ENCODE data around the gene ELMO1.

ELMO1 gene

DNA sequence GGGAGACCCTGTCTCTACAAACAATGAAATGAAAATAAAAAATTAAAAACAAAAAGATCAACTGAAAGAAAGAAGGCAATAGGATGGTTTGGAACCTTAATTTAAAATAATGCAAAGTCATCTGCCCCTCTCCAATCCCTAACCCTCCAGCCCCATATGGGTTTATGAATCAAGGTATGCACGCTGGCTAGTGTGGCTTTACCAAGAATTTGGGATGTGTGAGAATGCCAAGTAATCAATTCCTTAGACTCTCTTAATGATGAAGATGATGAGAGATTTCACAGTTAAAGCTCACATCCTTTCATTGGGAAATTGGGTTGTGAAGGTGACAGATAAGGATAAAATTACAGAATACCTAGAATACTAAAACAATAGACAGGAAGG, 577.3 kb downstream of the ELMO1 start:
- no peak for DNase-seq (ENCODE audit: low read depth)

DNA sequence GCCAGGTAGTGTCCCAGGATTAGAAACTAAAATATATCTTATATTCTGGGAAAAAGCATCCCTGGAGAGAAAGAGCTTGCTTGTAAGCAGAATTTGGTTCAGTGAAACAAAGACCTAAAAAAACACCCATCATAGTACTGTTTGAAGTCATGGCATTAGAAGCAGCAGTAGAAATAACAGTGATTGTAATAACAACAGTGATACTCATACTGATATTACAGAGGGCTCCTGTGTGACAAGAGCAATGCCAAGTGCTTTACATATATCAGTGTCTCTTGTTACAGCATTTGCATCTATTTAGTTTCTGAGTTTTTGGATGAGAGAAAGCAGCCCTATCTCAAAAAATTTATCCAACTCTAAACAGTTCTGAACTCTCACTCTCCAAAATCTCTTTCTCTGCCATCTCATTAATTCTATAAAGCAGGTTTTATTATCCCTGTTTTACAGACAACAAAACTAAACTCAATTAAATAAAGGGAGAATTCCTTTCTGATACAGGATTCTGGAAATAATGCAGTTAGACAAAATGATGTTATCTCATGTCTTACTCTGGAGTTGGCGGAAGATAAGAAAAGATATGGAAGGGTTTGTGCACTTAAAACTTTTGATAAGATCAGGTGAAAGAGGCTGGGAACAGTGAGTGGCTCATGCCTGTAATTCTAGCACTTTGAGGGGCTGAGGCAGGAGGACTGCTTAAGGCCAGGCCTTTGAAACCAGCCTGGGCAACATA, 577.9 kb downstream of the ELMO1 start:
- DNase-seq (ENCODE audit: low read depth): no peak

DNA sequence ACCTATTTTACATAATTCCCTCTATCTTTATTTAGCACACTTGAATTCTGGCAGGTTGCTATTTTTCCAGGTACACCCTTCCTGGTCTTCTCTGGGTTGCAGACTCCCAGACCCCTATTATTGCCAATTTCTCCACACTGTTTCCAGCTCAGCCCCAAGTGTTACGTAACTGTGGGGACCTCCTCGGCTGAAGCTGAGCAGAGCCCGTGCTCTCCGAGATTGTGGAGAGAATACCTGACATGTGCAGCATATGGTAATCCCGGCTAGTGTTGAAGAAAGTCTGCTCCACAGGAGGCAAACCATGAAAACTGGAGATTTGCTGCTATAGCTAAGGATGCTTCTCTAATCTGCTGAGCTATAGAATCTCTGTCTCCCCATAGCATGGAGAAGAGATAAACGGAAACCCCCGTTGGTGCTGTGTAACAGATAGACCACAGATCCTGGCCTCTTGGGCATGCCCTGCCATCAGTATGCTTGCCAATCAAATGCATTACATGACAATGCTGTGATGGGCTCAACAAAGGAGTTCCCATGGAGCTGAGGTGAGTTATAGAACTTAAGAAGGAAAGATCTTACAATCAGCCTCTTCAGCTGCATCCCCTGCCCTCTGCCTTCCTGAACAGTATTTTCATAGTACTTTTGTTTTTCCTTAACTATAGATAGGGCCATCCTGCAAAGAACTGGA, 579.8 kb downstream of the ELMO1 start:
- DNase-seq (ENCODE audit: low read depth): no peak

DNA sequence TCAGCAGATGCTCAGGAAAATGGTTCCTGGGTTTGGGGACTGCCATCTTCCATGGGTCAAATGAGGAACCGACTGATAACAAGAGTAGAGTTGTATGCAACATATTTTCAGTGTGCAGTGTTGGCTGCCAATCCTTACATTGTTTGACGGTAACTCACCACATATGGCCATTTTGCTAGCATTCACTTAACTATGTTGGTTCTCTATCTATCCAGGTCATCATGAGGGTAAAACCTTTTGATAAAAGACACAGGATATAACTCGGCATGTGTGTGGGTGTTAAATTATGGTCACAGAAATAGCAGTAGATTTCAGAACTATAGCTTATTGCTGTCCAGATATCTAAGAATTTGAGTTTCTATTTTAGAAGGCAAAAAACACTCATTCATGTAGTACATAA, 583.6 kb downstream of the ELMO1 start:
- DNase-seq (ENCODE audit: low read depth): no peak

DNA sequence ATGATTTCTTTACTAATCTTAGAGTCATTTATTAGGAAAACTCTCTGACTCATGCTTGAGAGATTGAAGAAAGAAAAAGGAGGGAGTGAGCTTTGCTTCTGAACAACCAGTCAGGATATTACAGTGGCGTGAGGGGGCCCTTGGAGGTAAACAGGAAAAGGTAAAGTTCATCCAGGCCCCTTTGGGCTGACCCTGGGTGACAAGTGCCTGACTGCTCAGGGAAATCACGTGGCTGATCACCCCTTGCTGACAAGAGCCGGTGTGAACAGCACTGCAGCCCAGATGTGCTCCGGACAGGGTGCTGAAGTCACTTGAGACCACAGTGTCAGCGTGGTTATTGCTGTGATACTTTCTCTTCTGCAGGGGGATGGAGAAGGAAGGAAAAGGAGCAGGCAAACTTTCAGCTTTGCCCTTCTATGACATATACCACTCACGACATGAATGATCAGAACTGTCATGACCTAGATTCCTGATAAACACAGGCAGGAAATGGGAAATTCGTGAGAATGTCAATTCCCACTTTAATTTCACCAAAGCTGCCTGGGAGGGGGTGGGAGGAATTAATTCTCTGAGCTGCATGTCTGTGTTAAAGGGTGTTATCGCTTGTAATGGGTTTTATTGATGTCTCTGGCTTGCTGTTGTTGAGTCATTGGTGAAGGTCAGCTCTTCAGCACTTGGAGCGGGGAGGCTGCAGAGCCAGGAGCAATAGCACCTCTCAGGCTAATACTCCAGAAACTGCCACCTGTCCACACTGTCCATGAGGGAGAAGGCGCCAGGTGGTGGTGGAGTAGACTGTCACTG, 584.6 kb downstream of the ELMO1 start:
- no peak for DNase-seq (ENCODE audit: low read depth)

DNA sequence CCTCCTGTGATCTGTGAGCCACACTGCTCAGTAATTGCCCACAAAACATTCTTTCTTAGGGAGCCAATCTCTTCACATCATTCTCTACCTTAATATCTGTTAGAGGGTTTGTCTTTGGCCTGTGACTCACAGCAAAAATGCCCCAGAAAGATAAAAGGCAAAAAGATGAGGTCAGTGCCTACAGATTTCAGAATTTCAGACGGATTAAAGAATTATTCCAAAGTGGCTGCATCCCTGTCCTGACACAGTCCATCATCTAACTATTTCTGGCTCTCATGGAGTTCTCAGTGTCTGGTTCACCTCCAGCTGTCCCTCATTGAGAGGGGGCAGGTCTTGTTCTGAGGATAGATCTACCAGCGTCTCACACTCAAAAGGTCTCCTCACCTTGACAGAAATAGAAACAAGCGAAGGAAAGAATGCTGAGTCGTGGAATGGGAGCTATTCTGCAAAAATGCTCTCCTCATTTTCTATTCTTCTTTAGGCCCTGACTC, 585.8 kb downstream of the ELMO1 start:
- no peak for DNase-seq (ENCODE audit: low read depth)

DNA sequence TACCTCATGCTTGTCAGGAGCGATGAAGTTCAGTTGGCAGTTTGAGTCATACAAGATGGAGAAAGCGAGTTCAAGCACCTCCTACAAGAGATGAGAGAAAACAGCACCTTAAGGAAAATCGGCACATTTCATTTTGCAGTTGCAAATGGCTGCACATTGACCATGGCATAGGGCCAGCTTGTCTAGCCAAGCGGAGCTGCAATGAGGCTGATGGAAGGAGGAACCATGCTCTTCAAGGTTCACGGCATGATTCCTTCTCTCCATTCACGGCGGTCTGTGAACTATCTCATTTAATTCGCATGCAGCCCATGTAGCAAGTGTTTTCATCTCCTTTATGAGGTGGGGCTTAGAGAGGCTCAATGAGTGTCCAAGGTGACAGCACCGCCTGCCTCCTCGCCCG, 587.0 kb downstream of the ELMO1 start:
- no peak for DNase-seq (ENCODE audit: low read depth)

DNA sequence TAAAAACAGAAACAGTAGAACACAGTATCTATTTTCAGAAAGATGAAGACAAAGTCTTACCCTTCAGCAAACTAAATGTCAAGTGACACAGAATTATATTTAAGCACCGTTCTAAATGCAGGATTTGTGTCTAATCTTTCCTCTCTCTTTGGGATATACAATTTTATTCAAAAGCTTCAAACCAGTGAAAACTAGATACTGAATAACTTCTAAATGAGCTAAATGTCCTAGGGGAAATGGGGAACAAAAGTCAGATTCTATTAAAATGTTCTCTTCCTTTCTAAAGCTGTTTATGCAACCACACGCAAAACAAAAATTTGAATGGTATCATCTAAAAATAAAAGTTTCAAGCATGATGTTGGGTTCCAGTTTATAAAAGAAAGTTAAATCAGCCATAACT, 588.0 kb downstream of the ELMO1 start:
- no peak for DNase-seq (ENCODE audit: low read depth)

DNA sequence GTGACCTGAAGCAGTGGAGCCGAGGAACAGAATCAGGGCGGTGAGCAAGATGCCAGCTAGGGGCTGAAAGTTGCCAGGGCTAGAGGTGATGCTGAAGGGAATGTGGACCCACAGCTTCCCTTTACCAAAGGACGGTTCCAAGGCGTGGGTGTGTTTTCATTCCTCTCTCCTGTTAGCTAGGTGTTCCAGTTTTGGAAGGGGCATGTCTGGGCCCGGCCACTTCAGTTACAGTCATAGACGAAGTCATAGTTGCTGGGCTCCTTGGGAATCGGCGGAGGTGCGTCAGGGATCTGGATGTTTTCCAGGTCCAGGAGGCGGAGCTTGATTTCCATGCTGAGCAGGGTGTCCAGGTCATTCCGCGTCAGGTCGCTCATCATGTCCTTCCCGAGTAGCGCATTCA, 593.3 kb downstream of the ELMO1 start:
- DNase-seq (ENCODE audit: low read depth): no peak

DNA sequence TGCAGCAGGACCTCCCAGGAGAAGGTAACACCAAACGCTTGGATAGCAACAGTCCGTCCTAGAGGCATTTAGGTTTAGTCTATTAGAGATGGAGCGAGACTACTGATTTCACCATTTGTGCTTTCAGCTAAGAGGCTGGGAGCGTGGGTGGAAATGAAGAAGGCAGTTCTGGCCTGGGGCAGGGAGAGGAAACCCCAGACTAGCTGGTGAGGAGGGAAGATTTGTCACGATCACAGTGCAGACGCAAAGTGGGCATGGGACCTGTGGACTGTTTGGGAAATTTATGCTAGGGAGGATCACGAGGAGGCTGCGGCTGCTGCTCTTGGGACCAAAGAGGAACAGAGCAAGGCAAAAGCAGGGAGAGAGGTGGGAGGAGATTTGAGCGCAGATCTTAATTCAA, 594.0 kb downstream of the ELMO1 start:
- DNase-seq (ENCODE audit: low read depth): no peak

DNA sequence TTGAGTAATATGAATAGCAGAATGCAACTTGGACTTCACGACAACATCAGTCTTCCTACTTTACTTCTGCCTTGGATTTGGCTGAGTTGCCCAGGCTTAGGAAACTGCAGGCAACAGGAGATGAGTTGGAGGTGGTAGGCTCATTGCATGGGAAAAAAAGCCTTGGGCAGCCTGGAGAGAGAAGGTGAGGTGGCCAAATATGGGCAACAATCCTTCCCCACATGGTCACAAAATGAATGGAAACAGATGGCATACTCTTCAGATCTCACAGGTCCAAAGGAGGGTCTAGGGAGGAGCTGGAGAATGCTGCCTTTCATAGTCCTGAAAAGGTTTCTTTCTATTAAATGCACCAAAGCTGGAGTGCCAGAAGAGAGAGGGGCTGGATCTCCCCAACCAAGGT, 595.7 kb downstream of the ELMO1 start:
- DNase-seq (ENCODE audit: low read depth): no peak

DNA sequence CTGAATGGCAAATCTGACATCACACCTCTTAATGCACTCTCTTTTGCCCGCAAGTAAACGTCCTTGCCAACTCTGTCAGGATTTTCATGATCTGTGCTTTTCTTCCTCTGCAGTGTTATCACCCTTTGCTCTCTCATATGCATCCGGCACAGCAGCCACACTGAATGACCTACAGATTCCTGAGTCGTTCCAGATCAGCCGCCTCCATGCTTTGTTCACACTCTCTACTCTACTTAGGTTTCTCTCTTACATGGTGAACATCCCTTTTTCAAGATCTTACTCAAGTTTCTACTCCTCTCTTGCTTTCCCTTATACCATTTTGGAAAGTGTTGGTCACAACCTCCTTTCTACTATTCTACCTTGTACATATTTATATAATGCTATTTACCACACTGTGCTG, 596.6 kb downstream of the ELMO1 start:
- DNase-seq (ENCODE audit: low read depth): no peak

DNA sequence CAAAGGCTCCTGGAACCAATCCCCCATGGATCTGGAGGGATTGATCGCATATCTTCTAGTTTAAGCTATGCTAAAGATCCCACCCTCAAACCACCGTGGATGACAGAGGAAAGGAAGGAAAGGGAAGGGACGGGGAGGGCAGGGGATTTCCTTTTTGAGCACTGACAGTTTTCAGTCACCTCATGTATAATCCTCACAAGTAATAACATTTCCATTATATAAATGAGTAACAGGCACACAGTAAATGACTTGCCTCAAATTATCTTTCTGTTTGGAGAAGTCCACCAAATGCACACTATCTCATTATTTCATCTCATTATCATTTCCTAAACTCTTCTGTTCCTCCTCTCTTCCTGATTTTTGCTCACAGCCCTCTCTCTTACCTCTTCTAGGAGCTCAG, 597.3 kb downstream of the ELMO1 start:
- DNase-seq (ENCODE audit: low read depth): no peak

DNA sequence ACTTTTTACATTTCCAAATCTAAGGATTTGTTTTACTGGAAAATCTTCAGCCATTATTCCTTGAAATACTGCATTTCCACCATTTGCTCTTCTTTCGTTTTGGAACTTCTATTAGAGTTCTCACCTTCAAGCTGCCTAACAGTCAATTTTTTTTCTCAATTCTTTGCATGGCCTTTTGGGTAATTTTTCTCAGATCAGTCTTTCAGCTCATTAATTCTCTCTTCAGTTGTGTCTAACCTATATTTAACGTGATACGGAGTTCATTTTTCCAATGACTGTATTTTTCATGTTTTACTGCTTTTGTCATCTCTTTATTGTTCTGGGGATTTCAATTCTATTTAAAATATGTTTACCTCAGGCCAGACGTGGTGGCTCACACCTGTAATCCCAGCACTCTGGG, 600.7 kb downstream of the ELMO1 start:
- no peak for DNase-seq (ENCODE audit: low read depth)

DNA sequence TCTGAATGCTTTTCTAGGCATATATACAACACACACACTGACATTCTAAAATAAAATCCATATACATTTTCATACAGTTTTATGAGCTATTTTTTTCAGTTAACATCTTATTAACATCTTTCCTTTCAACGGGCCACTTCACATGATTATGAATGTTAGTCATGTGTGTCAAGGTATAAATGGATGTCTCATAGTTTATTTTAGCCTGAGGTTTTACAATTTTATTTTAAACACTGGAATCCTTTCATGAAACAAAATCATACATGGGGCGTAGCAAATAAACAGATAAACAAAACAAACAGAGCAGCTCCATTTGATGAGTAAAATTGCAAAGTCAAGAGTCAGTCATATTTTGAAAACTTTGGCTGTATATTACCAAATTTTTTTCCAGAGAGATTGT, 604.3 kb downstream of the ELMO1 start:
- no peak for DNase-seq (ENCODE audit: low read depth)

DNA sequence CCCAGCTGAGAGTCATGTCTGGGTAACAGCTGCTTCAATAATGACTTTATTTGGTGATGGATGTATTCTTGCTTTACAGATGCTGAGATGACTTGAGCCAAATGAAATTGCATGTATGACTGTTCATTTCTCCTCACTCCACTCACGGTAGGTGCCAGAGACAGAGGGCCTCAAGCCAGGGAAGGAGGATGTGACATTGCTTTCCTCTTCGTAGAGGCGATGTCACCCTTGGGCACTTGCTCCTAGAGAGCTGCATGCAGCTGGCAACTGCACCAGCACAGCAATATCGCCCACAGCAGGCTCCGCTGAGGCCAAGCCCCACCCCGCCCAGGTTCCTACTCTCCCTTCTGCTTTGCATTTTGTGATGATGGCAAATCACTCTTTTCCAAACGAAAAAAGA, 607.8 kb downstream of the ELMO1 start:
- no peak for DNase-seq (ENCODE audit: low read depth)

DNA sequence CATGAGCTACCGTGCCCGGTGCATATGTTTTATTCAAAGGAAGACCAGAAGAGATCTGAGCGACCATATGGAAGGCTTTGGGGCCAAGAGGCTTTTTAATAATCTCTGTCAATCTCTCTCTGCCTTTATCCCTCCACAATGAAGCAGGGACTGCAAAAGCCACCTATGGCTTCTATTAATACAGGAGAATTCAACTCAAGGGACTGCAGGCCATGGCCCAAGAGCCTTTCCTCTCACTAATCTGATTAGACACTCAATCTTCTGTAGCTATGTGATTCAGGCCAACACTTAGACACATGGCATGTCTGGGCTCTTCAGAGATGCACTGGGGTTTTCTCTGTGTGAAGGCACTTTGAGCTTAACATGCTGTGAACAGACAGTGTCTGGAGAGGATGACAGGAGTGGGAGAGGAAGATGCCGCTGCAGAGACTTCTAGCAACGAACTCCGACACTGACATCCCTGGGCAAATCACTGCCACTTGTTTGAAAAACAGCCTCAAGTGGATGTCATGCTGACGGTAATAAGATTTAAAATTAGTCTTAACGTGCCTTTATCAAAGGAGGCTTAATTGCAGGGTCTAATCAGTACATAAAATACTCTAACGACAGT, 609.9 kb downstream of the ELMO1 start:
- DNase-seq (ENCODE audit: low read depth): no peak

DNA sequence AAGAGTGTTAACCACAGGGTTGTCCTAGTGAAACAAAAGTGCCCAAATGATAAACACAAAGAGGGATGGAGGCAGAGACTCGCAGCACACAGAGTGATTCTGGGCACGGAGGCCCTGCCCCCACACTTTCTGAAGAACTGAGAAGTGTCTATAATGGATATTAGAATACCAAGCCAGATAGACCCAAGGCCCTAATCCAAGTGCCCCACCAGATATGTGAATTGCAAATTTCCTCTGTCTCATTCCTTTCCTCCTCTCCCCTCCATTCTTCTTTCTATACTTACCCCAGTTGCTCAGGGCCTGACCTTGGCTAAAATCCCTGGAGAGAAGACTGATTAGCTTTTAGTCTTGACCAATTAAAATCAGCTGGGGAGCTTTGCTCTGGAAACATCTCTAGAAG, 617.6 kb downstream of the ELMO1 start:
- DNase-seq (ENCODE audit: low read depth): no peak

DNA sequence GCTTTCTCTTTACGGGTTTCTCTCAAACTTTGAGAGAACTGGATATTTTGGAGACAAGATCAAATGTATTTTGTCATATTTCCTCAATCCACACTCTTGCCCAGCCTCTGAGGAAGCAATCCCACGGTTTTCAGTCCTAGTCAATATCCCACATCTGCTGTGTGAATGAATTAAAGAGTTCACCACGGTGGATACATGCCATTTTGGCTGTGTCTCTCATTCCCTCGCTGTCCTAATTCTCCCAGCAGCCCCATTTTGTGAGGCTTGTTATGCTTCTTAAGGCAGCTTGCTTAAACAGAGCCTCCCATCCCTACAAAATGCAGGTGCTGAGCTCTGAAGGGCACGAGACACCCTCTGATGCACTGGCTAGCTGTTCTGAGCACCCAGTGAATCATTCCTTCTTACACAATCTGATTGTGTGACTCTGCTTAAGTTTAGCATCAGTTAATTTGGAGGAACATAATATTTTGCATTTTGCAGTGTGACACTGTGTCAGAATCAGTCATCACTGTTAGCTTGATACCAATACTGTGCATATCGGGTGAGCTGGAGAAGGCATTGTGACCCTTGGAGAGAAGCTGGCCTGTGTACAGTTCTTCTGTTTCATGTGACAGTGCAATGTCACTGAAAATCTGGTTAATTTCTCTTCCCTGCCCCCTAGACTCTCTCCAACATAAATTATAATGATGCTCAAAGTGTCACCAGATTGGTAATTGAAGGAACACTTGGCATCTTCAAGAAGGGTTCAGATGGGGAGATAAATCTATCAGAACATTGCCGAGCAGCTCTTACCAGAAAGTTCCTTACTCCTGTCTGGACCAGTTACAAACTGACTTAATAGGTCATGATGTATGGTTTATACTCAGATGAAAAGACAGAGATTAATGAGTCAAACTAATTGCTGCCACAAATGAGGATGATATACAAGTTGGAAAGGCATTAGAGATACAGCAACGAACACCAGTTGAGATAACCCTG, 620.6 kb downstream of the ELMO1 start:
- DNase-seq (ENCODE audit: low read depth): no peak

DNA sequence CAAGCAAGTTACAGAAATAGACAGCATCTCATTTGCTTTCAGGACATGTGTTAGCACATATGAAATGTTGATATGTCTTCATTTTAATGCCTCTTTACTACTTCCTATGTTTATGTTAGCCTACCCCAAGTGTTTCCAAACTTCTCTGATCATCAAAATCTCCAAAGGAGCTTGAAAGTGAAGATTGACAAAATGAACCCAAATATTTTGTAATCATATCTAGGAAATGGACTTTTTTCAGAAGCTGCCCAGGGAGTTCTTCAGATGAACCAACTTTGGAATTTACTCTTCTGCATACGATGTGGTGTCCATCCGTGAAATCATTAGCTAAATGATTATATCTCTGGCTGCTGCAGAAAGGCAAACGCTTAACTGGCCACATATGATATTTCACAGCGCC, 623.2 kb downstream of the ELMO1 start:
- no peak for DNase-seq (ENCODE audit: low read depth)

DNA sequence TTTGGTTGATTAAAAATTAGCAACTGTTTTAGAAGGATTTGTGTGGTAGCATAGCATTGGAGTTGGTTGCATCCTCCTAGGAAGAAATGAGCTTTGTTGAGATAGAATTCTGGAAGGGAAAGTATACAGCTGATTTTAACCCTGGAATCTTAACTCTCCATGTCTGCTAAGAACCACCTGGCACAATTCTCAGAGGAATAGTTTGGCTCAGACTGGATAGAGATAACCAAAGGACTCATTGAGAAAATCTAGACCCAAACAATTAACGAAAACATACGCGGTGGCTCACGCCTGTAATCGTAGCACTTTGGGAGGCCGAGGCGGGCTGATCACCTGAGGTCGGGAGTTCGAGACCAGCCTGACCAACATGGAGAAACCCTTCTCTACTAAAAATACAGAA, 625.3 kb downstream of the ELMO1 start:
- DNase-seq (ENCODE audit: low read depth): no peak

All from T-helper 22 cell (primary cell).